ENCODE data around the gene HYDIN. TPM values are rescaled to one million over a fixed set of nuclear protein-coding genes. Genes with fewer than 3 reads are reported as not detected.
A peak's percentile ranks its signal among the peaks of the same experiment; 100 is the strongest.
"Not testable (repeated sequence)": the region's sequence is repeated elsewhere in the genome, so short reads cannot be mapped to it uniquely, and the experiment has no call there.

The HYDIN gene
- total RNA-seq, 6 donors from 2014 or later, result 1.6 to 62.0 (median 18.1) TPM

- not testable (repeated sequence) for H3K4me3 ChIP-seq; DNase-seq; H3K27ac ChIP-seq; H3K4me1 ChIP-seq; ATAC-seq (ENCODE audit: low FRiP score in 2 of 2); H3K27me3 ChIP-seq; H3K36me3 ChIP-seq; H3K9me3 ChIP-seq
- WGBS, 2 donors, result 71% methylated on average over 3 of the region's 3 CpGs; no CpG with 5 or more reads in 1 of the 2 donors
Measured at GRCh38 chr16:70960169-70960568, 270.4 kb downstream of the HYDIN start.

DNA sequence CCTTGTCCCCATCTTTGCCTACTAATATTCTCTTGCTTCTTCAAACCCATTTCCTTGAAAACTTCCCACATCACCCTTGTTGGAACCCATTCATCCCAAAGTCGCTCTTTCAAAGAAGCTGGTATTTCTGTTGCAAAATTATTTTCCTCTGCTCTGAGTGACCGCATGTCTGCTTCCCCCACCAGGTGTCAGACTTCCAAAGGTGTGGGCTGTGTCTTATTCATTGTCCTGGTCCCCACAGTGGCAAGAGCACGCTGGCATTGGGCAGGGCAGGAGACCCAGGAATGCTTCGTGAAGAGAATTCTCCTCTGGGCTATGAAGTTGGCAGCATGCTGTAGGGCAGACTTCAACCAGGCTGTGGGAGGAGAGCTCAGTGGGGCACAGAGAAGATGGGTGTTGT is 275.6 kb downstream of the HYDIN start:
- H3K9me3 ChIP-seq; ATAC-seq (ENCODE audit: low FRiP score in 2 of 2); DNase-seq; H3K36me3 ChIP-seq; H3K4me1 ChIP-seq; H3K27me3 ChIP-seq; H3K27ac ChIP-seq; H3K4me3 ChIP-seq: not testable (repeated sequence)
- 61 to 92% methylated on average over 2 to 3 of the region's 4 CpGs for WGBS, 2 donors

DNA sequence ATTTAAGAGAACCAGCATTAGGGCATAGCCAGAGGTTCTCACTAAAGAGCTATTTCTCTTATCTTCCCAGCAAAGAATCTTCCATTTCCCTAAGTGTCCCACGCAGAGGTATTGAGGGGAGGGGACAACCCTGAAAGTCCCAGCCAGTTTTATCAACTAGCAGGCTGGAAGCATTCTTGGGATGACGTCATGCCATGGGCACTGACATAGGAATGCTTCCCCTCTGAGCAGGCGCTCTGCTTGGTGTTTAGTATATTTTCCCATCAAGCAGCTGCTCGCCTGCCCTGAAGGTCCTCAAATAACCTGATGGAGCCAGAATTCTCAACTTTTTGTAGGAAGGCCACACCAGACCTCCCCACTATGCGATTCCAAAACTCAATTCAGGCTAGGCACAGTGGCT is 276.7 kb downstream of the HYDIN start:
- H3K27me3 ChIP-seq; H3K36me3 ChIP-seq; ATAC-seq (ENCODE audit: low FRiP score in 2 of 2); H3K4me1 ChIP-seq; H3K4me3 ChIP-seq; H3K27ac ChIP-seq; DNase-seq; H3K9me3 ChIP-seq: not testable (repeated sequence)
- WGBS, 2 donors, result no CpG with 5 or more reads among the region's 5 CpGs

DNA sequence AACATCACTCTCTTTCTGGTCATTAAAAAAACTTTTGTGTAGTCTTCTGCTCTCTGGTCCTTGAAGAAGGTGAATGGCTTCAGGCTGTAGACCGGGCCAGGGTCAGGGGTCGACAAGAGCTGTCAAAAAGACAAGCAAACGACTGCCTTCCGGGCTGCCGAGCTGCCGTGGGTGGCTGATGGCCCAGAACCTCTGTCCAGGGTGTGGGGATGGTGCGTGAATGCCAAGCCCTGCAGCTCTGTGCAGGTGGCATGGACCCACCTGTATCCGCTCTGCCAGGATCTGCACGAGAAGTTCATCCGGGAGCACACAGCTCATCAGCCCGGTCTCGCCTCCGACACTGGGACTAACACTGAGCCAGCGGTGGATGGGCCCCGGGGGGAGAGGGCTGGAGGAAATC is 287.0 kb downstream of the HYDIN start:
- H3K27me3 ChIP-seq; H3K4me1 ChIP-seq; H3K4me3 ChIP-seq; H3K9me3 ChIP-seq; ATAC-seq (ENCODE audit: low FRiP score in 2 of 2); H3K36me3 ChIP-seq; H3K27ac ChIP-seq: not testable (repeated sequence)
- 68 to 69% methylated on average over 13 to 15 of the region's 15 CpGs for WGBS, 2 donors
- peak in 1 of 2 donors; percentile 56 for DNase-seq

GRCh38 chr16:70939690-70940359 is 290.7 kb downstream of the HYDIN start:
- H3K4me3 ChIP-seq; H3K36me3 ChIP-seq; H3K27ac ChIP-seq; DNase-seq; H3K4me1 ChIP-seq; H3K9me3 ChIP-seq; ATAC-seq (ENCODE audit: low FRiP score in 2 of 2); H3K27me3 ChIP-seq: not testable (repeated sequence)
- 63 to 67% methylated on average over 3 to 4 of the region's 7 CpGs for WGBS, 2 donors

DNA sequence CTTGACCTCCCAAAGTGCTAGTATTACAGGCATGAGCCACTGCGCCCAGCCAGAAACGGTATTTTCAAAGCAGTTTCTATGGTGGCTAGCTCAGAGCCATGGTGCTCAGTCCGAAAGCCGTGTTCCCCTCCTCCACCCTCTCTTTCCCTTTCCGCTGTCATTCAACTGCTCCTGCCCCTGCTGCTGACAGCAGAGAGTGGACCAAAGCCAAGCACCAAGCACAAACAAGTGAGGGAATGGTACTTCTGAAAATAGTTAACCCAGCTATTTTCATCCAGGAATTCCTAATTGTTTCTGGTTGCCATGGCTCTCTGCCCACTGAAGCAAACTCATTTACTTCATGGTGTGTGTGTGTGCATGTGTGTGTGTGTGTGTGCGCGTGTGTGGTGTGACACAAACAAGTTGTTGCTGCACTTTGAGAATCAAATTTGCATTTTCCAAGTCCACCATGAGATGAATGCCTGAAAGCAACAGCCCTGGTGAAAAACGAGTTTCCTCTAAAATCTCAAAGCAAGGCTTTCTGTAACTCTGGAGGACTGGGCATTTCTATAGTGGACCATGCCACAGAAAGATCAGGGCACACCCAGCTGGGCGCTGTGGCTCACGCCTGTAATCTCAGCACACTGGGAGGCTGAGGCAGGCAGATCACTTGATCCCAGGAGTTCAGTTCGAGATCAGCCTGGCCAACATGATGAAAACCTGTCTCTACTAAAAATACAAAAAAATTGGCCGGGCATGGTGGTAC is 293.6 kb downstream of the HYDIN start:
- not testable (repeated sequence) for ATAC-seq (ENCODE audit: low FRiP score in 2 of 2); DNase-seq

DNA sequence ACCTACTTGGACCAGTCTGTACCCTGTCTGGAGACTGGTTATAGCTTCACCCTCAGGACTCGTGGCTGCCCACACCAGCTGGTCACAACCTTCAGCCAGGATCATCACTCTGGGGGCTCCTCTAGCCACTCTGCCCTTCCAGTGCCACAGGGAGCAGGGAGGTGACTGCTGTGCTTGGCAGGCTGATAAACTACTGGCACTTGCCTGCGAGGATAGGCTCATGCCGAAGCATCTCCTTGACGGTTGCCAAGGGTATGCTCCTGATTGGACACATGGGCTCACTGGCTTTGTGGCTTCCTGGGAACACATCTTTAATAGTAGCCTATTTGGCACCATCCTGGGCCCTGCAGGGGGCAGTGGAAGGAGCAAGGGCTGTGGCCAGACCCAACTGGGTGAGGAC is 295.2 kb downstream of the HYDIN start:
- not testable (repeated sequence) for H3K36me3 ChIP-seq; H3K9me3 ChIP-seq; DNase-seq; H3K4me1 ChIP-seq; H3K4me3 ChIP-seq; H3K27ac ChIP-seq; H3K27me3 ChIP-seq; ATAC-seq (ENCODE audit: low FRiP score in 2 of 2)
- no CpG with 5 or more reads among the region's 4 CpGs for WGBS, 2 donors

More for the DNA sequence above, 293.6 kb downstream of the HYDIN start:
- H3K27ac ChIP-seq, H3K36me3 ChIP-seq, H3K4me1 ChIP-seq, H3K9me3 ChIP-seq, H3K4me3 ChIP-seq, H3K27me3 ChIP-seq: not testable (repeated sequence)
- WGBS, 2 donors, result 28 to 29% methylated on average over 2 to 4 of the region's 12 CpGs

- WGBS, 2 donors, result 64 to 75% methylated on average over 8 of the region's 8 CpGs
- not testable (repeated sequence) for ATAC-seq (ENCODE audit: low FRiP score in 2 of 2); H3K4me3 ChIP-seq
Measured at GRCh38 chr16:70933746-70934145, 296.8 kb downstream of the HYDIN start.

DNA sequence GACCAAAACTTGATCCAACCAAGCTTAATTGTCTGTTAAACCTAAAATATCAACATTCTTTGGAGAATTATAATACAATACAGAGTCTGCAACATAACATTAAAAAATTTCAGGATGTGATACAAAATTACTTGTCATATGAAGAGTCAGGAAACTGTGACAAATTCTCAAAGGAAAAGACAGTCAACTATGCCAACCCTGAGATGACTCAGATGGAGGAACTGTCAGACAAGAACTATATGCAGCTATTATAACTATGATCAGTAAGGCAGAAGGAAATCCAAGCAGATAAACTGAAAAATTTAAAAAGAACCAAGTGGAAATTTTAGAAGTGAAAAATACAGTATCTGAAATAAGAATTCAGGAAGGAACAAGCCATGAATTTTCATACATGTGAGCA is 299.8 kb downstream of the HYDIN start:
- not testable (repeated sequence) for DNase-seq; H3K9me3 ChIP-seq; ATAC-seq (ENCODE audit: low FRiP score in 2 of 2); H3K36me3 ChIP-seq; H3K27me3 ChIP-seq; H3K4me3 ChIP-seq; H3K4me1 ChIP-seq; H3K27ac ChIP-seq

More at GRCh38 chr16:70933746-70934145, 296.8 kb downstream of the HYDIN start:
- H3K36me3 ChIP-seq, H3K27ac ChIP-seq, H3K9me3 ChIP-seq, H3K27me3 ChIP-seq, H3K4me1 ChIP-seq, DNase-seq: not testable (repeated sequence)

DNA sequence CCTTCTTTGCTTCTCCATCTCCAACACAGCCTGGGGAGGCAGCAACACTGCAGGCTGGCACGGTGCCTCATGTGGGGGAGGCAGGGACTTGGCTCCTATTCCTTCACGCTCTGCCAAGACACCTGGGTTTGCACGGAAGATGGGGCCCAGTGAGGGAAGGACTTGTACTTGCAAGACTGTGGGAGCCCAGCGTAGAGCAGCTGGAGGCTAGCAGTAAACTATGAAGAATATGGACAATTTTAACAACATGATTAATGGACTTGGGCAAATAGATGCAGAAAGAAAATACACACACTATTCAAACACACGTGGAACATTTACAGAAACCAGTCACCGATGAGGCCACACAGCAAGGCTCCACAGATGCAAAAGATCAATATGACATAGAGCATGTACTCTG is 308.4 kb downstream of the HYDIN start:
- H3K4me3 ChIP-seq; H3K27me3 ChIP-seq; H3K9me3 ChIP-seq; ATAC-seq (ENCODE audit: low FRiP score in 2 of 2); H3K36me3 ChIP-seq; H3K4me1 ChIP-seq; H3K27ac ChIP-seq; DNase-seq: not testable (repeated sequence)
- whole genome bisulfite sequencing, 2 donors, result 31 to 35% methylated on average over 6 of the region's 6 CpGs

GRCh38 chr16:70920661-70921060 is 309.9 kb downstream of the HYDIN start:
- ATAC-seq (ENCODE audit: low FRiP score in 2 of 2); H3K4me3 ChIP-seq; H3K27me3 ChIP-seq; H3K36me3 ChIP-seq; H3K27ac ChIP-seq; H3K9me3 ChIP-seq; H3K4me1 ChIP-seq: not testable (repeated sequence)
- WGBS, 2 donors, result 86 to 93% methylated on average over 6 to 20 of the region's 22 CpGs
- peak in 1 of 2 donors; percentile 57 for DNase-seq

DNA sequence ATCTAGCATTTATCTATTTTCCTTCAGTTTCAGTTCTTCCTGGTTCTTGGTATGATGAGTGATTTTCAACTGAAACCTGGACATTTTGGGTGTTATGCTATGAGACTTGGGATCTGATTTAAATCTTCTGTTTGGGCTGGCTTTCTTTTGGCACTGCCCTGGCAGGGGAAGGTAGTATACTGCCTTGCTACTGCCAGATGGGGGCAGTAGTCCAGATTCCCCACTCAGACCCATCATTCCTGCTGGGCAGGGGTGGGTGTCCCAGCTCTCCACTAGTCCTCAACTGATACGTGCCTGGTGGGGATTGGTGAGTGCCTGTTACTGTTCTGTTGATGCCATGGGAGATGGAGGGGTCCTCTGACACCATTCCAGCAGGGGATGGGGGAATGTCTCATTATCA is 342.3 kb downstream of the HYDIN start:
- H3K27me3 ChIP-seq; H3K4me1 ChIP-seq; ATAC-seq (ENCODE audit: low FRiP score in 2 of 2); H3K36me3 ChIP-seq; H3K4me3 ChIP-seq; DNase-seq; H3K27ac ChIP-seq; H3K9me3 ChIP-seq: not testable (repeated sequence)
- WGBS, 2 donors, result no CpG with 5 or more reads among the region's 1 CpG

DNA sequence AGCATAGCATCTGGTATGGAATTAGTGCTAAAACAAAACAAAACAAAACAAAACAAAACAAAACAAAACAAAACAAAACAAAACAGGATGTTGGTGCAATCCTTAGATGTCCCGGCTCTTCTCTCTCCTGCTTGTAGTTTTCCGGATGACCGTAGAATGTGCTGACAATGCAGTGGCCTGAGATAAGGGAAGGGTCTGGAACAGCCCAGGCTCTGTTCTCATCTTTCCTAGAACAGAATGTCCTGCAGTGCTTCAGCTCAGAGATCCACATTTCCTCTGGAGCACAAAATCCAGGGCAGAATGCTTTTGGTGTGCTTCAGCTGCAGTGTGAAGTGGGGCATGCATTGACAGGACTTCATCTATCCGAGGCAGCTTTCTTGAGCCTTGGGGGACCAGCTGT is 345.9 kb downstream of the HYDIN start:
- not testable (repeated sequence) for H3K36me3 ChIP-seq; H3K27me3 ChIP-seq; DNase-seq; H3K27ac ChIP-seq; ATAC-seq (ENCODE audit: low FRiP score in 2 of 2); H3K4me1 ChIP-seq; H3K4me3 ChIP-seq; H3K9me3 ChIP-seq
- WGBS, 2 donors, result 61 to 73% methylated on average over 3 to 4 of the region's 4 CpGs
